ENCODE measurements around the gene VDR.
"Not testable (repeated sequence)": the region's sequence is repeated elsewhere in the genome, so short reads cannot be mapped to it uniquely, and the experiment has no call there.

VDR gene

GRCh38 chr12:47828008-47828975 lies 76.5 kb downstream of the VDR start:
- DNase-seq (peak; percentile 5), ATAC-seq (no peak)

DNA sequence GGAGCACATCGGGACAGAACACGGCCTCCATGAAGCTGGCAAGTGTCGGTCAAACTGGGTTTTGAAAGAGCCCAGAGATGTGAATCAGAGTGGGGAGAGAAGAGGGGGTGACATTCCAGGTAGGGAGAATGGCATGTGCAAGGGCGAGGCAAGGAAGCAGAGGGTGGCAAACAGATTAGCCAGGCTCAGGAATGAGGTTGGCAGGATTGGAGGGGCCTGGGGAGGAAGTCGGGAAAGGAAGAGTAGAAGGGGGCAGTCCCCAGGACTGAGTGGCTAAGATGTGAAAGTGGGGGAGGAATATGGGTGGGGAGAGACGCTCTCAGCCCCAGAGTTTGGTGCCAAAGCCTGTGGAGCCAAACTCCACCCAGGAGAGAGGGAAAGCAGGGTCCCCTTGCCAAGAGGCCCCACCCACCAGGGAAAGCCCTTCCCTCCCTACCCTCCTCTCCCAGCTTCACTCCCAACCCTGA lies 79.6 kb downstream of the VDR start:
- no peak for DNase-seq
- ATAC-seq = no peak

DNA sequence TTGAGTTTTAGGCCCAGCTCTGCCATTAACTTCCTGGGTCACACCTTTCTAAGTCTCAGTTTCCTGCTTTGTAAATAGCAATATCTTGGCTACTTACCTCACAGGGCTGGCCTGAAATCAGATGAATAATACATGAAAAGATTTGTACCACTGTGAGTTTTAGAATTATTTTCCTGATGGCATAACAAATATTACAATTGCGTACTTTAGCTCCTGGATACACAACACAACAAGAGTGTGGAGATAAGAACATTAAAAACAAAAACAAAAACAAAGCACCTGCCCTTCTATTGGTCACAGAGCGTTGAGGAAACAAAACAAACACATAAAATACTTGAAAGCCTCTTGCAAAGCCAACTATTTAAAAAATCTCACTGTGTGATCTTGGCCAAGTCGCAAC lies 80.2 kb downstream of the VDR start:
- DNase-seq (no peak), ATAC-seq (no peak)

- DNase-seq (no peak), ATAC-seq (no peak)
These were observed 80.6 kb downstream of the VDR start for GRCh38 chr12:47824198-47824597.

GRCh38 chr12:47823422-47824086 lies 81.2 kb downstream of the VDR start:
- DNase-seq (no peak), ATAC-seq (no peak)

DNA sequence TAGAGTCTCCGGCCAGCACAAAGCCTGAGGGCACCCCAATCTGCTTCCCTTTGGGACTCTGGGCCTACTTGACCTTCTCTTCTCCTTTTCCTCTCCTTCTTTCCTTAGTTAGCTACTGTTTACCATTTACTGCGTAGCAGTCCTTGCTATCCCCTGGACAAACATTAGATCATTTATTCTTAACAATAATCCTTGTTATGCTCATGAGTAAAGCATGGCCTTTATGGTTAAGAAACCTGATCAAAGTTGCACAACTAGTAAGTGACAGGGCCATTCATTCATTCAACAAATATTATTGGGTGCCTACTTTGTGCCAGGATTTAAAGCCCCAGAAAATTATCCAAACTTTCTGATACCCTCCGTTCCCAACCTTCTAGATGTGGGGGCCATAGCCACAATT lies 81.9 kb downstream of the VDR start:
- DNase-seq (no peak), ATAC-seq (no peak)

GRCh38 chr12:47822401-47822800 lies 82.4 kb downstream of the VDR start:
- ATAC-seq = no peak
- DNase-seq = no peak

- no peak for DNase-seq
- ATAC-seq = no peak
These were observed 83.5 kb downstream of the VDR start for GRCh38 chr12:47821346-47821706.

GRCh38 chr12:47820631-47821345 lies 84.0 kb downstream of the VDR start:
- DNase-seq = no peak
- ATAC-seq = no peak

DNA sequence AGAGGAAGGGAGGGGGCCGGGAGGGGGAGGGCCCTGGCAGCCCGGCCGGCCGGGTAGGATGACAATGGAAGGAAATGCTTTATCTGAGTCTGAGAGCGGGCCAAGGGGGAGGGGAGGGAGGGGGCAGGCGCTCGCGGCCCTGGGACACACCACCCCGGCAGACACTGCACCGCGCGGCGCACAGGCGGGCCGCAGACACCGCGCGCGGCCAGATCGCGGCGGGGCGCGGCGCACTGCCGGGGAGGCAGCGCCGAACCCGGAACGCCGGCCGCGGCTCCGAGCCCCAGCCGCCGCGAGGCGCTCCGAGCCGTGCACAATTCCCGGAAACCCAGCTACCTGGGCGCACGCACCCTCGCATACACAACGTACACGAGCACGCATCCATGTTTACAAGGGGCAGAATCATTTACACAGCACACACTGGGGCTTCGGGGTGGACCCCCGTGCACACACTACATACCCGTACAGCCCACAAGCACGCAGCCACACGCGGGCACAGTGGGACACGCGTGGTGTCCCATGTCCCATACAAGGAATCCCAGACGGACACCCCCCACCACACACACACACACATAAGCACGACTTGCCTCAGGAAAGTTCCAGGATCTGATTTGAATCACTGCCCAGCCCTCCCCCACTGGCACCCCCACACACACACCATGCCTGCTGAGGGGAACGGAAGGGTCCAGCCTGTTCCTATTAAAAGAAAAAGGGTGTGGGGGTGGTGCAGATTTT lies 84.7 kb downstream of the VDR start, which contains the start of gene HDAC7:
HDAC7 (minus strand) TSS at position 8 of the 735 bp plus-strand sequence. CDS start 118 bp downstream, outside the sequence.
- ATAC-seq (peak; percentile 56), DNase-seq (peak; percentile 79)

- peak; percentile 78 for DNase-seq
These were observed 85.5 kb downstream of the VDR start for GRCh38 chr12:47819138-47819895.

DNA sequence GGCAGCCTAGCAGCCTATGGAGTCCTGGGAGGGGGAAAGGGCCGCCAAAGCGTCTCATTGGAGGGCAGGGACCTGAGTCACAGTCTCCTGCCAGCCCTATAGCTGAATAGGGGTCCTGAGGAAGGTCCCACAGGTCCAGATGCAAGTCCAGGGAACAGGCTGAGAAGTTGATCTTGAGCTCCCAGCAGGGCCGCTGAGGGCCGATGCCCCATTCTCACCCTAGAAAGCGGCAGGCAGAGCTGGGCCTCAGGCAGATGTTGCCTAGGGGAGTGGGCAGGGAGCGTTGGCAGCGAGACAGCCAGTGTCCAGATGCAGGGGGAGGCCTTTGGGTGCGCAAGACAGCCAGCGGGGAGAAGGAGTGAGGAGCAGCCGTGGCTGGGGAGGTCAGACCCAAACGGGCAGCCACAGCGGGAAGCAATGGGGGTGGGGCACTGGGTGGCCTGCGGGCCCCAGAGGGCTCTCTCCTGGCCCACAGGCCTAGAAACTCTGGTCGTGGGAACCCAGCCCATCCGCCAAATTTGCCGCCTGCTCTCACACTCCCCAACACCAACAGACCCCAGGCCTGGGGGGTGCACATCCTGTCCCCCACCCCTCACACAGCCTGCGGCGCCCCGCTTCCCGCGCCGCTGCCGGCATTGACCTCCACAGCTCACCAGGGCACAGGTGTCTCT lies 86.2 kb downstream of the VDR start:
- peak; percentile 64 for DNase-seq
- peak; percentile 15 for ATAC-seq

More at GRCh38 chr12:47819138-47819895, 85.5 kb downstream of the VDR start:
- peak; percentile 11 for ATAC-seq

DNA sequence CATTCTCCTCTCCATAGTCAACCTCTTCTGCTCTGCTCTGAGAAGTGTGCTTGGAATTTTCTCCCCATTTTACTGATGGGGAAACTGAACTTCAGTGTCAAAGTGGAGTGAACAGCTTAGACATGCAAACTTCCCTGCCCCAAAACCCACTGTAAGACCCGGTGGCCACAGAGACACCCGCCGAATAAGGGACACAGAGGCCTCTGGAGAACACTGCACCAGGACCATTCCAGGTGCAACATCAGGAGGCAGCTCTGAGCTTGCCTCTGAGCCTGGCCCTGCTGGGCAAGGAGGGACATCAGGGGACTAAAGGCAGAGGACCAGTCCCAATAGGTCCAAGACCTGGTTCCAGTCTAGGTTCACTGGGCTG lies 86.8 kb downstream of the VDR start:
- no peak for ATAC-seq
- DNase-seq = no peak

GRCh38 chr12:47817272-47818006 lies 87.4 kb downstream of the VDR start:
- no peak for ATAC-seq
- DNase-seq = no peak

DNA sequence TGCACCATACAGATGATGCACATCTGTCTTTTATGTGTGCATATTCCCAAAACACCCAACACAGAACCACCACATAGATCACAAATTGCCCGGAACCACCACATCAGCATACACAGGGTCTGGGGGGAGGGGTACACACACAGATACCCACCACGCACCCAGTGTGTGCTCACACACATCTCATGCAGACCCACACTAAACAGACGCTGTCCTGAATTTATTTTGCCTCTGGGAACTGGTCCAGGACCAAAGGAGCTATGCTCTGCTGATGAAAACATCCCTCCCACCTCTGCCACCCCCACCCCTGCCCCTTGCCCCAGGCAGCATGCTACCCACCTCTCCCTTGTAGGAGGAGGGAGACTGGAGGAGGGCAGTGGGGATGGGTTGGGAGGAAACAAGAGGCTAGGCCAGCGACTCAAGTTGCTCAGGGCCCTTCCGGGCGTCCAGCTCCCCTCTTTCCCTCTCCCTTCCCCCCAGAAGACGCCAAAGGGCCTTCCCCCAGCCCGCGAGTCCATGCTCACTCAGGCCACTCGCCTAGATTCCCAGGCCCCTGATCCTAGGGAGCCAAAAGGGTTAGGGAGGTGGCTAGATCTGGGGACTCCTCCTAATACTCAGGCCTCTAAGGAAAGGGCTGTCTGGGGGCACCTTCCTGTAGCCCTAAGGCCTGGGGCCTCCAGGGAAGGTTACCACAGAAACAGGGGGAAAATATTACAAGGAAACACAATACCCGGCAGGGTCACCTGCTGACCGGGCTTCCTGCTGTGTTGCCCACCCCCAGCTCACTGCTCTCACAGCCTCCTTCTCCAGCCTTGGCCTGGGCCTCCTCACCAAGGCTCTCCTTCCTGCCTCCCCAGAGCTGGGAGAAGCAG lies 88.2 kb downstream of the VDR start:
- ATAC-seq (no peak), DNase-seq (peak; percentile 48)

GRCh38 chr12:47815447-47815846 lies 89.3 kb downstream of the VDR start:
- not testable (repeated sequence) for DNase-seq, ATAC-seq

DNA sequence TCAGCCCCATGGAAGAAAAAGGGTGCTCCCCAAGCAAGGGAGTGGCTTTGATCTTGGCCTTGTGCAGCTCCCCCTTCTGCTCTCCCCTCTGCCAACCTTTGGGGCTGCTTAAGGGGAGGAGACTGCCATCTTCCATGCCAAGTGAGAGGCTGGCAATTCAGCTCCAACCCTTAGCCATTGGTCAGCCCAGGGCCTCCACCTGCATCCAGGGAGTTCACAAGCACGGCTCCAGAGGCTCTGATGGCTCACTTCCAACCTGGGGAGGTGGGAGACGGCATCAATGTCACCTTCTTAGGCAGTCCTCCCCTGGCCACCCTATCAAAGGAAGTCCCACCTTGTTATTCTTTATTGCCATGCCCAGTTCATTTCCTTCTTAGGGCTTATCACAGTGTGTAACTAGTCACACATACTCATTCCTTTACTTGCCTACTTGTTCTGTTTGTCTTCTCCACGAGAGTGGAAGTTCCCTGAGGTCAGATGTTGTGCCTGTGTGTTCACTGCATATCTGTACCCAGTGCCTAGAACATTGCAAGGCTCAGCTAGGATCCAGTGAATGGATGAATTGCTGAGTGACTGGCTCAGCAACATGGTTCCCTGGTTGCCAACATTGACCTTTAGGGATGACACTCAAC lies 90.1 kb downstream of the VDR start:
- DNase-seq (no peak), ATAC-seq (peak; percentile 29)

GRCh38 chr12:47813511-47814196 lies 91.1 kb downstream of the VDR start:
- ATAC-seq (no peak), DNase-seq (peak; percentile 40)
